H1 (cell line): ENCODE data around the gene TLNRD1.

Experiments
- BCL11A ChIP-seq, 2 experiments: IDR thresholded peaks; one replicate each; pipeline ENCODE4 v1.6.1; 2011; ENCODE audit warnings: low read depth in 2 of 2, low read length in 2 of 2, mild to moderate bottlenecking in 2 of 2
- BRCA1 ChIP-seq: IDR thresholded peaks from 2 replicates; pipeline ENCODE4 v1.6.1; 2012; ENCODE audit warnings: low read depth, low read length, improper control_type of control experiment
- CREB1 ChIP-seq: IDR thresholded peaks from 2 replicates; pipeline ENCODE4 v1.6.1; 2012; ENCODE audit warnings: inconsistent platforms
- CTCF ChIP-seq, 3 experiments: IDR thresholded peaks; 1 replicate in 2 of 3; 2 replicates in 1 of 3; pipeline versions ENCODE4 v1.5.1 to v1.6.1; 2011; ENCODE audit warnings: low read length in 3 of 3, mild to moderate bottlenecking in 3 of 3, inconsistent platforms in 2 of 3, low read depth in 1 of 3, moderate library complexity in 1 of 3; ENCODE audit not compliant: insufficient read depth in 1 of 3; ENCODE audit errors: control extremely low read depth in 1 of 3
- FOSL1 ChIP-seq: IDR thresholded peaks from 2 replicates; pipeline ENCODE4 v1.6.1; 2011; ENCODE audit warnings: mild to moderate bottlenecking, low read depth, low read length, moderate library complexity; ENCODE audit not compliant: insufficient read depth
- GABPA ChIP-seq: IDR thresholded peaks from 2 replicates; pipeline ENCODE4 v1.6.1; 2011; ENCODE audit warnings: mild to moderate bottlenecking, low read length, moderate library complexity, borderline replicate concordance; ENCODE audit not compliant: insufficient read depth
- MAX ChIP-seq: IDR thresholded peaks from 2 replicates; pipeline ENCODE4 v1.6.1; 2012; ENCODE audit warnings: inconsistent platforms
- POLR2A ChIP-seq, 2 experiments: IDR thresholded peaks; 1 replicate in 1 of 2; 2 replicates in 1 of 2; pipeline ENCODE4 v1.6.1; 2011; ENCODE audit warnings: low read depth in 2 of 2, low read length in 2 of 2, mild to moderate bottlenecking in 2 of 2; ENCODE audit errors: control extremely low read depth in 1 of 2
- RAD21 ChIP-seq, 2 experiments: IDR thresholded peaks in 1 of 2; conservative IDR thresholded peaks in 1 of 2; 2 replicates each; pipeline ENCODE4 v1.6.1; 2011; ENCODE audit warnings: low read depth in 2 of 2, low read length in 2 of 2, improper control_type of control experiment in 1 of 2, inconsistent platforms in 1 of 2, mild to moderate bottlenecking in 1 of 2, moderate library complexity in 1 of 2
- RFX5 ChIP-seq: IDR thresholded peaks from 2 replicates; pipeline ENCODE4 v1.6.1; 2011; ENCODE audit warnings: low read depth, low read length, improper control_type of control experiment, borderline replicate concordance
- SIRT6 ChIP-seq: IDR thresholded peaks from one replicate; pipeline ENCODE4 v1.7.1; 2012; ENCODE audit warnings: low read length, inconsistent platforms
- TCF12 ChIP-seq: IDR thresholded peaks from 2 replicates; pipeline ENCODE4 v1.6.1; 2011; ENCODE audit warnings: low read depth, mild to moderate bottlenecking, low read length
- TEAD4 ChIP-seq: IDR thresholded peaks from 2 replicates; pipeline ENCODE4 v1.6.1; 2012; ENCODE audit warnings: low read depth, low read length, inconsistent platforms, mixed read lengths
- USF2 ChIP-seq: IDR thresholded peaks from 2 replicates; pipeline ENCODE4 v1.6.1; 2011; ENCODE audit warnings: low read length, improper control_type of control experiment

GRCh38 chr15:81011593-81011992 lies 10.9 kb downstream of the TLNRD1 start:
- TF ChIP-seq RAD21 (IDR thresholded peaks at IDR 0.05 in 1 of 2, conservative IDR thresholded peaks at IDR 0.05 in 1 of 2; ENCODE audit: low read depth in 2 of 2, low read length in 2 of 2) (no peak), USF2 (no peak), FOSL1 (no peak), TEAD4 (no peak), BCL11A (IDR thresholded peaks at IDR 0.05; ENCODE audit: low read depth in 2 of 2, low read length in 2 of 2) (no peak), CTCF (IDR thresholded peaks at IDR 0.05; ENCODE audit: control extremely low read depth in 1 of 3, insufficient read depth in 1 of 3, low read depth in 1 of 3, low read length in 3 of 3) (no peak), RFX5 (no peak), BRCA1 (no peak), POLR2A (IDR thresholded peaks at IDR 0.05; ENCODE audit: control extremely low read depth in 1 of 2, low read depth in 2 of 2, low read length in 2 of 2) (no peak), CREB1 (no peak), GABPA (no peak), SIRT6 (no peak), TCF12 (no peak), MAX (no peak)
